ENCODE measurements around the gene PITPNB. TPM values are rescaled to one million over a fixed set of nuclear protein-coding genes. Genes with fewer than 3 reads are reported as not detected.

Gene PITPNB
- 10 to 100 TPM; 46.1 to 78.1 (median 66.7) TPM for polyA plus RNA-seq

GRCh38 chr22:27919222-27919941 lies at the start of gene PITPNB:
PITPNB (minus strand) TSS chr22:27919256; CDS start chr22:27919191, 65 bp downstream.
- H3K27me3 Mint-ChIP-seq (ENCODE audit: low read depth in 3 of 3), result peaks cover 8 to 16% (median 9%) of the 10 kb centered on the region in 3 donors
- H3K4me1 Mint-ChIP-seq, result peaks cover 49 to 63% of the 10 kb centered on the region in 2 donors
- H3K4me3 Mint-ChIP-seq, result peak within 1 kb of the TSS; percentile 96 to 99 (median 99)
- peak within 1 kb of the TSS; percentile 97 to 99 (median 99) for H3K27ac Mint-ChIP-seq
- H3K36me3 Mint-ChIP-seq, result peaks cover 0 to 8% (median 5%) of the 10 kb centered on the region in 3 donors
- H3K9me3 Mint-ChIP-seq, result no peaks in the 10 kb centered on the region
- peak; percentile 98 to 99 (median 99) for DNase-seq

DNA sequence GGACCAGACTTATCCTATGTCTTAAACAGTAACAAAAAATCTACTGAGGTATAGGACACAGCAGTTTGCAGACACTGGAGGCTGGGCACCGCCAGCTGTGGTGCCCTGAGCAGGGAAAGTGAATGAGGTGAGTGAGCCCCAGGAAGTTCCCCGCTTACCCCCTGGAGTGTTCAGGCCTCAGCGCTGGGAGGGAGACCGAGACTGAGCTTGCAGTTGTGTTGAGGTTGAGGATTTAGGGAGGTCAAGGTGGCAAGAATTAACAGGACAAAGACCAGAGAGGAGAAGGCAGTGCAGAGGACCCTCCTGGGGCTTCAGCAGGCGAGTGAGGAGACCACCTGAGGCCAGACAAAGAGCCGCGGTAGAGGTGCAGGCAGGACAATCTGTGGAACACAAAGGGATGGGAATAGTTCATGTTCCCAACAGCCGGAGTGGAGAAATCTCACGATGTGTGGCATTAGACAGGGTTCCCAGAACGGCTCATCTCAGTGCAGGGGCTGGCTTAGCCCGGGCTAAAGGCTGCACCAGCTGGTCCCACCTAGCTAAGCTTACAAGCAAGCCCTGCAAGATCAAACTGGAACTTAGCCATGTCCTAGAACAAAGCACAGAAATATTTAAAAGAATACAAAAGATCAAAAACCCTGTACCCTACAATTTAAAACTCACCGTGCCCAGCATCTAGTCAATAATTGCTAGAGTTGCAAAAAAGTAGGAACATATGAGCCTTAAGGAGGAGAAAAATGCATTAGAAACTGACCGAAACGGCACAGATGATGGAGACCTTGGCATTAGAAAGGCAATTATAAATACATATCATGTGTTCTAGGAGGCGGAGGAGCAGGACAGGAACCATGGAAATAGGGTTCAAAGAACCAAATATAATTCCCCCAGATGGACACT lies 47.4 kb upstream of the PITPNB start:
- H3K36me3 Mint-ChIP-seq, result peaks cover 4 to 7% (median 6%) of the 10 kb centered on the region in 3 donors
- DNase-seq, result no peak
- H3K4me1 Mint-ChIP-seq, result no peaks in the 10 kb centered on the region
- peaks cover 0 to 1% (median 0%) of the 10 kb centered on the region in 6 donors for H3K9me3 Mint-ChIP-seq
- peaks cover 0 to 3% (median 0%) of the 10 kb centered on the region in 3 donors for H3K27me3 Mint-ChIP-seq (ENCODE audit: low read depth in 3 of 3)
- H3K27ac Mint-ChIP-seq, result peak overlapping the region in 2 of 6 donors; percentile 17 to 34
- no peak overlapping the region for H3K4me3 Mint-ChIP-seq

DNA sequence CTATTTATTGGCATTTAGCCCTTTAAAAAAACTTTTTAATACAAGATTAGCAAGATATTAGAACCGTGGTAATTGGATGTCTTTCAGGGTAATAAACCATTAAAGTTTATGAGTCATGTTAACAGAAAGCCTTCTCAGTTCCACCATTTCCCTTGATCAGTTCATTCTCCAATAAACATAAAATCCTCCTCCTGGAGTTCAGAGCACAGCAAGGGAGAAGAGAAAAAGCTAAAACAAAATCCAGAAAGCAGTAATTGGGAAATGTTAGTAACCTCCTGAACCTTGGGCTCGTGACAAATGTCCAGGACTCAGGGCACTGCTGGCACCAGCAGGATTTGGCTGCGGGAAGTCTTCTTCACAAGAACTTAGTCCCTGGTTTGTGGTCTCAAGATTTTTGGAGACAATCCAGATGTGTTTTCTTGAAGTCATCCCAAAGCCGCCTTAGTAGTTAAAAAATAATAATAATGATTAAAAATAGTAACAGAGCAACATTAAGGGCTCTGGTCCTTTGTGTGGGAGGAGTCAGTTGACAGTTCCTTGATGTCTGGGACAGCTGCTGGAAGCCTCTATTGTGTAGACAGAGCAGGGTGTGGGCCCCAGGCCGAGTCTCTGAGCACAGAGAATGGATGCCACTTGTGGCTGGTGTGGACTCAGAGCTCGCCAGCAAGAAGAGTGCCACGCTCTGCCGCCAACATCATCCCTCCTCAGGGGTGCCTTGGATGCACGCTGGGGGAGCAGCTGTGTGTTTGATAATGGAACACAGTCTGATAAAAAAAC lies 43.4 kb upstream of the PITPNB start:
- H3K9me3 Mint-ChIP-seq, result peaks cover 0 to 1% (median 0%) of the 10 kb centered on the region in 6 donors
- no peak overlapping the region for H3K27ac Mint-ChIP-seq
- no peaks in the 10 kb centered on the region for H3K4me1 Mint-ChIP-seq
- no peak overlapping the region for H3K4me3 Mint-ChIP-seq
- H3K27me3 Mint-ChIP-seq (ENCODE audit: low read depth in 3 of 3), result peaks cover 0 to 5% (median 0%) of the 10 kb centered on the region in 3 donors
- H3K36me3 Mint-ChIP-seq, result peaks cover 0 to 1% (median 0%) of the 10 kb centered on the region in 3 donors
- DNase-seq, result no peak

DNA sequence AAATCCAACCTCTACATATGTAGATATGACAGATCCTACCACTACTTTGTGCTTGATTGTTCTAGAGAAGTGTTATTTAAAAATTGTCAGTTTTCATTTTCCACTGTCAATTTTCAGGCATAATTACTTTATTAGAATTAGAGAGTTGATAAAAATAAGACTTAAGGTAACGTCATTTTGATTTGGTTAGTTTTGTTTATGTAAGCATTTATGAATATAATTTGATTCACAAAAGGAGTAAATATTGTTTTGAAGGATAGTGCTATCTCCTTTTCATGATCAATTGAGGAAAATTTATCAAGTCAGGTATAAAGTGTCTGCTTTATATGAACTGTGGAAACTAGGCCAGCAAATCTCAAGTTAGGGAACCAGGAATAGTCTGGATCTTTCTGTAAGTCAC lies 42.6 kb upstream of the PITPNB start:
- DNase-seq, result no peak
- Mint-ChIP-seq H3K4me1 (no peaks in the 10 kb centered on the region), H3K36me3 (peaks cover 0 to 5% (median 0%) of the 10 kb centered on the region in 3 donors), H3K27me3 (ENCODE audit: low read depth in 3 of 3) (peaks cover 0 to 5% (median 0%) of the 10 kb centered on the region in 3 donors), H3K4me3 (no peak overlapping the region), H3K27ac (no peak overlapping the region), H3K9me3 (peaks cover 0 to 1% (median 0%) of the 10 kb centered on the region in 6 donors)

- peaks cover 0 to 5% (median 0%) of the 10 kb centered on the region in 3 donors for H3K36me3 Mint-ChIP-seq
- H3K4me1 Mint-ChIP-seq, result no peaks in the 10 kb centered on the region
- DNase-seq, result no peak
- peaks cover 0 to under 1% (median 0%) of the 10 kb centered on the region in 6 donors for H3K9me3 Mint-ChIP-seq
- H3K4me3 Mint-ChIP-seq, result no peak overlapping the region
- no peak overlapping the region for H3K27ac Mint-ChIP-seq
- H3K27me3 Mint-ChIP-seq (ENCODE audit: low read depth in 3 of 3), result peaks cover 0 to 5% (median 0%) of the 10 kb centered on the region in 3 donors
These were observed 42.1 kb upstream of the PITPNB start for GRCh38 chr22:27961182-27961581.

GRCh38 chr22:27959335-27960090 lies 40.5 kb upstream of the PITPNB start:
- H3K4me1 Mint-ChIP-seq, result no peaks in the 10 kb centered on the region
- no peak overlapping the region for H3K4me3 Mint-ChIP-seq
- H3K27me3 Mint-ChIP-seq (ENCODE audit: low read depth in 3 of 3), result peaks cover 0 to 2% (median 0%) of the 10 kb centered on the region in 3 donors
- peak overlapping the region in 1 of 6 donors; percentile 3 for H3K27ac Mint-ChIP-seq
- H3K9me3 Mint-ChIP-seq, result no peaks in the 10 kb centered on the region
- peaks cover 0 to 9% (median 0%) of the 10 kb centered on the region in 3 donors for H3K36me3 Mint-ChIP-seq
- no peak for DNase-seq

GRCh38 chr22:27952779-27953178 lies 33.7 kb upstream of the PITPNB start:
- DNase-seq, result no peak
- peaks cover 0 to 9% (median 6%) of the 10 kb centered on the region in 3 donors for H3K36me3 Mint-ChIP-seq
- no peak overlapping the region for H3K4me3 Mint-ChIP-seq
- H3K27ac Mint-ChIP-seq, result no peak overlapping the region
- no peaks in the 10 kb centered on the region for H3K27me3 Mint-ChIP-seq (ENCODE audit: low read depth in 3 of 3)
- no peaks in the 10 kb centered on the region for H3K9me3 Mint-ChIP-seq
- no peaks in the 10 kb centered on the region for H3K4me1 Mint-ChIP-seq

DNA sequence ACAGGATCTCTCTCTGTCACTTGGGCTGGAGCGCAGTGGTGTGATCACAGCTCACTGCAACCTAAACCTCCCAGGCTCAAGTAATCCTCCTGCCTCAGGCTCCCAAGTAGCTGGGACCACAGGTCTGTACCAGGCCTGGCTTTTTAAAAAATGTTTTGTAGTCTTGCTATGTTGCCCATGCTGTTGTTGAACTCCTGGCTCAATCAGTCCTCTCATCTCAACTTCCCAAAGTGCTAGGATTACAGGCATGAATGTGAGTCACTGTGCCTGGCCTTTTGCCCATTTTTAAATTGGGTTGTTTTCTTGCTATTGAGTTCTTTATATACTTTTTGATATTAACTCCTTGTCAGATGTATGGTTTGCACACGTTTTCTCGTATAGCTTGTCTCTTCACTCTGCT lies 33.0 kb upstream of the PITPNB start:
- Mint-ChIP-seq H3K4me3 (no peak overlapping the region), H3K27ac (no peak overlapping the region), H3K27me3 (ENCODE audit: low read depth in 3 of 3) (no peaks in the 10 kb centered on the region), H3K9me3 (no peaks in the 10 kb centered on the region), H3K4me1 (no peaks in the 10 kb centered on the region), H3K36me3 (peaks cover 0 to 6% (median 5%) of the 10 kb centered on the region in 3 donors)
- DNase-seq, result no peak

DNA sequence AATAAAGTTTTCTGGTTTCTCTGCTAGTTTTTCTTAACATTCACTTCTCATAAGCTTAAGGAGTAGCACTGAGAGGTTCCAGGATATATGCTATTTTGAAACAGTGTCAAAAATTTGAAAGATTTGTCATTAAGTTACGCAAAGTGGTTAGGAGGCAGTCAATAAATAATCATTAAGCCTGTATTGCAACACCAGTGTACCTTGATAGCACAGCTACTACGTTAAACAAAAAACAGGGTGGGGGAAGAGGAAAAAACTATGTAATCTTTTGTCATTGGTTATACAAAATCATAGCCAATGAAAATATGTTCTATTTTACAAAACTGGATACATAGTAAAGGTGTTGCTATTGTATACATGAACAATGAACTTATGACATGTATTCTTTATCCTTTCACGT lies 30.4 kb upstream of the PITPNB start:
- Mint-ChIP-seq H3K4me1 (no peaks in the 10 kb centered on the region), H3K27ac (no peak overlapping the region), H3K9me3 (no peaks in the 10 kb centered on the region), H3K36me3 (peaks cover 4 to 10% (median 6%) of the 10 kb centered on the region in 3 donors), H3K27me3 (ENCODE audit: low read depth in 3 of 3) (peaks cover 0 to 2% (median 0%) of the 10 kb centered on the region in 3 donors), H3K4me3 (no peak overlapping the region)
- no peak for DNase-seq

GRCh38 chr22:27948569-27948968 lies 29.5 kb upstream of the PITPNB start:
- Mint-ChIP-seq H3K27me3 (ENCODE audit: low read depth in 3 of 3) (peaks cover 0 to 2% (median 0%) of the 10 kb centered on the region in 3 donors), H3K4me1 (no peaks in the 10 kb centered on the region), H3K27ac (no peak overlapping the region), H3K4me3 (no peak overlapping the region), H3K9me3 (no peaks in the 10 kb centered on the region), H3K36me3 (peaks cover 4 to 10% (median 6%) of the 10 kb centered on the region in 3 donors)
- DNase-seq, result no peak

DNA sequence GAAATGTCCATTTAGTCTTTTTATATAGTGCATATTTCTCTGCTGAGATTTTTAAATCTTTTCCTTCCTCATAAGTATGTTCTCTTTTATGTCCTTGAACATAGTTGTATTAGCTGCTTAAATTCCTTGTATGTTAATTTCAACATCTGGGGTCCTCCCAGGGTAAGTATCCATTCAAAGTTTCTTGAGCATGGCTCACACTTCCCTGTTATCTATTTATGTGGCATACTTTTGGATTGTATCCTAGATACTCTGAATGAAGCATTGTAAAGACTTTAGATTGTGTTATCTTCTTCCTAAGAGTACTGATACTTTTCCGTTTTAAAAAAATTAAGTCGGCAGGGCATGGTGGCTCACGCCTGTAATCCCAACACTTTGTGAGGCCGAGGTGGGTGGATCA lies 28.4 kb upstream of the PITPNB start:
- Mint-ChIP-seq H3K27me3 (ENCODE audit: low read depth in 3 of 3) (peaks cover 0 to 2% (median 0%) of the 10 kb centered on the region in 3 donors), H3K4me3 (no peak overlapping the region), H3K36me3 (peaks cover 4 to 10% (median 6%) of the 10 kb centered on the region in 3 donors), H3K27ac (no peak overlapping the region), H3K4me1 (no peaks in the 10 kb centered on the region), H3K9me3 (no peaks in the 10 kb centered on the region)
- no peak for DNase-seq

- H3K9me3 Mint-ChIP-seq, result no peaks in the 10 kb centered on the region
- H3K4me1 Mint-ChIP-seq, result no peaks in the 10 kb centered on the region
- no peak for DNase-seq
- no peak overlapping the region for H3K27ac Mint-ChIP-seq
- peaks cover 0 to 16% (median 15%) of the 10 kb centered on the region in 3 donors for H3K36me3 Mint-ChIP-seq
- H3K4me3 Mint-ChIP-seq, result no peak overlapping the region
- H3K27me3 Mint-ChIP-seq (ENCODE audit: low read depth in 3 of 3), result no peaks in the 10 kb centered on the region
These were observed 22.1 kb upstream of the PITPNB start for GRCh38 chr22:27941143-27941542.

DNA sequence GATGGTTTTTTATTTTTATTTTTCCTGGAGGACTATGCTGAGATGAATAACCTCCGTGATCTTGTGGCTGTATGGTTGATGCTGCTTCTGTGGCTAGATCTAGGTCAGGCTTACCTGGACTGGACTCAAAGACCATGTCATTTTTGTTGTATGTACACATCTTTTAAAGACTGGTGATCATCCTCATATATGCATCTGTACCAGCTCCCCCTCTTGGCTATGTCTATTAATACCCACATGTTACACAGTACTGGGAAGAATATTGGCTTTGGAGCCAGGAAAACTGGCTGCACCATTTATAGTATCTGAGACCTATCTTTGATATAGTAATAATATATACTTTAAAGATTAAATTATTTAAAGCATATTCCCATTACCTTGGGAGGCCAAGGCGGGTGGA lies 18.4 kb upstream of the PITPNB start:
- H3K27ac Mint-ChIP-seq, result no peak overlapping the region
- no peak overlapping the region for H3K4me3 Mint-ChIP-seq
- no peak for DNase-seq
- no peaks in the 10 kb centered on the region for H3K9me3 Mint-ChIP-seq
- H3K4me1 Mint-ChIP-seq, result no peaks in the 10 kb centered on the region
- peaks cover 0 to 5% (median 0%) of the 10 kb centered on the region in 3 donors for H3K27me3 Mint-ChIP-seq (ENCODE audit: low read depth in 3 of 3)
- peaks cover 0 to 11% (median 11%) of the 10 kb centered on the region in 3 donors for H3K36me3 Mint-ChIP-seq

Data from immature natural killer cell (primary cell).